ENCODE data around the gene GSX1. TPM values are rescaled to one million over a fixed set of nuclear protein-coding genes. Genes with fewer than 3 reads are reported as not detected.

GSX1 gene
- total RNA-seq, 2 donors from 2014 or later, result not detected

- no peak for DNase-seq (ENCODE audit: low spot score)
- H3K9me3 ChIP-seq, result no peaks in the 10 kb centered on the region
- H3K36me3 ChIP-seq, result no peaks in the 10 kb centered on the region
- H3K27me3 ChIP-seq, result peaks cover 0 to 6% of the 10 kb centered on the region in 2 donors
- peaks cover 0 to 8% of the 10 kb centered on the region in 2 donors for H3K4me1 ChIP-seq
- H3K4me3 ChIP-seq, result no peak overlapping the region
- TF ChIP-seq CTCF (IDR thresholded peaks at IDR 0.05), result no peak
- no peak overlapping the region for H3K27ac ChIP-seq
Observed at GRCh38 chr13:27822258-27822872, 30.1 kb downstream of the GSX1 start.

- Histone ChIP-seq H3K27ac (no peak overlapping the region), H3K9me3 (no peaks in the 10 kb centered on the region), H3K36me3 (no peaks in the 10 kb centered on the region), H3K4me1 (peaks cover 0 to 8% of the 10 kb centered on the region in 2 donors), H3K27me3 (peaks cover 0 to 6% of the 10 kb centered on the region in 2 donors), H3K4me3 (no peak overlapping the region)
- no peak for DNase-seq (ENCODE audit: low spot score)
- TF ChIP-seq CTCF (IDR thresholded peaks at IDR 0.05), result no peak
Observed at GRCh38 chr13:27822873-27823311, 30.6 kb downstream of the GSX1 start.

- peaks cover 0 to 8% of the 10 kb centered on the region in 2 donors for H3K4me1 ChIP-seq
- H3K27ac ChIP-seq, result no peak overlapping the region
- no peaks in the 10 kb centered on the region for H3K9me3 ChIP-seq
- H3K4me3 ChIP-seq, result no peak overlapping the region
- peaks cover 0 to 6% of the 10 kb centered on the region in 2 donors for H3K27me3 ChIP-seq
- no peaks in the 10 kb centered on the region for H3K36me3 ChIP-seq
- TF ChIP-seq CTCF (IDR thresholded peaks at IDR 0.05), result no peak
- DNase-seq (ENCODE audit: low spot score), result no peak
Observed at GRCh38 chr13:27824121-27824520, 31.8 kb downstream of the GSX1 start.

GRCh38 chr13:27825072-27825471 lies 32.8 kb downstream of the GSX1 start:
- H3K27me3 ChIP-seq, result peaks cover 0 to 6% of the 10 kb centered on the region in 2 donors
- no peak overlapping the region for H3K27ac ChIP-seq
- TF ChIP-seq CTCF (IDR thresholded peaks at IDR 0.05), result no peak
- DNase-seq (ENCODE audit: low spot score), result peak; percentile 7
- H3K36me3 ChIP-seq, result no peaks in the 10 kb centered on the region
- no peak overlapping the region for H3K4me3 ChIP-seq
- H3K9me3 ChIP-seq, result no peaks in the 10 kb centered on the region
- H3K4me1 ChIP-seq, result peaks cover 0 to 13% of the 10 kb centered on the region in 2 donors

GRCh38 chr13:27826379-27827353 lies 34.4 kb downstream of the GSX1 start:
- Histone ChIP-seq H3K36me3 (no peaks in the 10 kb centered on the region), H3K4me1 (peaks cover 0 to 14% of the 10 kb centered on the region in 2 donors), H3K9me3 (no peaks in the 10 kb centered on the region), H3K27me3 (no peaks in the 10 kb centered on the region), H3K4me3 (peak overlapping the region in 1 of 2 donors; percentile 33), H3K27ac (no peak overlapping the region)
- peak; percentile 88 to 93 for TF ChIP-seq CTCF (IDR thresholded peaks at IDR 0.05)
- peak; percentile 82 for DNase-seq (ENCODE audit: low spot score)

Measured in right atrium auricular region (tissue), 2 donors.